HepG2 (cell line): Measurements from ENCODE around the gene CCL24. TPM values are rescaled to one million over a fixed set of nuclear protein-coding genes. Genes with fewer than 3 reads are reported as not detected.
"Not testable (repeated sequence)": the region's sequence is repeated elsewhere in the genome, so short reads cannot be mapped to it uniquely, and the experiment has no call there.

Experiments
- ATAC-seq: fragments of 200-7000 bp; cut with Tn5 transposase; 3 replicates; pipeline ENCODE4 v1.9.1; 2020; ENCODE audit warnings: mild to moderate bottlenecking, moderate library complexity
- BruUV-seq: library from RNA; stranded (reverse); fragments of 400-500 nt; replicated peaks from 2 replicates; lab custom pipeline; 2021; lab: Mats Ljungman, UMichigan
- CTCF ChIA-PET: fragments of 300-600 bp; formaldehyde crosslinking; extraction: SDS; loops from one replicate; lab custom pipeline; 2021; ENCODE audit warnings: low total read pairs, inconsistent platforms, low intra/inter-chr PET ratio; lab: Yijun Ruan, JAX
- POLR2A ChIA-PET: fragments of 350-600 bp; sonication (Branson Sonifier 250); formaldehyde crosslinking; loops from one replicate; lab custom pipeline; 2020; ENCODE audit warnings: antibody characterized with exemption, inconsistent platforms; lab: Yijun Ruan, JAX
- DNase-seq: peaks from one replicate; pipeline ENCODE4 v3.0.0-alpha.2; 2015; ENCODE audit warnings: low spot score
- FAIRE-seq: peaks from 3 replicates; lab custom pipeline; 2011; peaks lifted over from hg19 to GRCh38; lab: Jason Lieb, UNC
- H2AFZ ChIP-seq: one replicate; pipeline ENCODE4 v1.6.1; 2011; ENCODE audit warnings: low read length, inconsistent platforms
- H3K27ac ChIP-seq: fragments of 300-600 bp; 3 replicates; pipeline ENCODE4 v1.8.0; 2011; ENCODE audit warnings: mixed run types, mild to moderate bottlenecking, mixed read lengths, low read length, inconsistent platforms; ENCODE audit not compliant: insufficient read depth; ENCODE audit errors: extremely low read length
- H3K27me3 ChIP-seq, 2 experiments: fragments of 200-600 bp in 1 of 2; 2 replicates in 1 of 2; 3 replicates in 1 of 2; pipeline versions ENCODE4 v1.6.0 to v1.8.0; 2011; ENCODE audit warnings: low read length in 2 of 2, mild to moderate bottlenecking in 2 of 2, moderate library complexity in 2 of 2, inconsistent platforms in 1 of 2; ENCODE audit not compliant: insufficient read depth in 2 of 2, control insufficient read depth in 1 of 2
- H3K36me3 ChIP-seq, 2 experiments: fragments of 200-600 bp in 1 of 2; replicated peaks in 1 of 2; 2 replicates in 1 of 2; 3 replicates in 1 of 2; pipeline versions ENCODE4 v1.5.1 to v1.8.0; 2011; ENCODE audit warnings: low read length in 2 of 2, inconsistent platforms in 1 of 2; ENCODE audit not compliant: insufficient read depth in 2 of 2, control insufficient read depth in 1 of 2
- H3K4me1 ChIP-seq: 2 replicates; pipeline ENCODE4 v1.5.1; 2012; ENCODE audit warnings: low read length, inconsistent platforms; ENCODE audit not compliant: insufficient read depth
- H3K4me2 ChIP-seq: 2 replicates; pipeline ENCODE4 v1.6.0; 2011; ENCODE audit warnings: low read depth, low read length, inconsistent platforms
- H3K4me3 ChIP-seq, 3 experiments: fragments of 200-600 bp in 1 of 3; sonication (generic), shearing (Covaris generic) in 1 of 3; replicated peaks in 1 of 3; 2 replicates each; pipeline ENCODE4 v1.5.1; 2011 to 2016; ENCODE audit warnings: low read length in 3 of 3, inconsistent platforms in 2 of 3, low read depth in 2 of 3, mild to moderate bottlenecking in 2 of 3, control low read depth in 1 of 3, mixed read lengths in 1 of 3; ENCODE audit not compliant: insufficient read depth in 1 of 3
- H3K79me2 ChIP-seq: one replicate; pipeline ENCODE4 v1.6.1; 2011; ENCODE audit warnings: low read length, inconsistent platforms; ENCODE audit not compliant: insufficient read depth
- H3K9ac ChIP-seq: 2 replicates; pipeline ENCODE4 v1.6.0; 2011; ENCODE audit warnings: mild to moderate bottlenecking, low read depth, low read length, inconsistent platforms; ENCODE audit not compliant: insufficient read depth
- H3K9me3 ChIP-seq: 2 replicates; pipeline ENCODE4 v1.5.1; 2012; ENCODE audit warnings: mild to moderate bottlenecking, low read length
- H4K20me1 ChIP-seq: 2 replicates; pipeline ENCODE4 v1.6.0; 2011; ENCODE audit warnings: inconsistent platforms, mild to moderate bottlenecking, low read length, moderate library complexity; ENCODE audit not compliant: insufficient read depth
- ZNF770 ChIP-seq: sonication (generic); formaldehyde crosslinking; IDR thresholded peaks from 2 replicates; pipeline ENCODE4 v1.5.0; 2020; ENCODE audit warnings: mild to moderate bottlenecking, missing genetic modification reagents
- ZNF878 ChIP-seq: sonication (generic); formaldehyde crosslinking; IDR thresholded peaks from 2 replicates; pipeline ENCODE4 v1.8.1; 2023; ENCODE audit warnings: mild to moderate bottlenecking, missing genetic modification reagents, moderate library complexity
- WGBS: methylation state at CpG from one replicate; pipeline ENCODE4 v1.1.6; 2017; ENCODE audit warnings: low lambda C conversion rate; 5-methylcytosine and 5-hydroxymethylcytosine counted together
- in situ Hi-C: cut with HindIII; loops from 2 replicates; pipeline ENCODE4 v1.10.0; 2017; ENCODE audit warnings: low pct_unique_long_range_greater_than_20kb; ENCODE audit not compliant: extremely low pct_ligation_motif_present
- intact Hi-C: fragments of 100-400 bp; cut with micrococcal nuclease; formaldehyde crosslinking; loops from one replicate; pipeline ENCODE4 v1.10.0; 2022; ENCODE audit not compliant: unreplicated experiment
- polyA plus RNA-seq, 8 experiments: library from polyadenylated mRNA; depleted of rRNA in 3 of 8; stranded (reverse) in 7 of 8; unstranded in 1 of 8; fragments of >200 nt; fragmentation: Illumina TruSeq in 4 of 8; extraction: Trizol in 4 of 8; gene quantifications; 2 replicates each; pipeline versions ENCODE4 v1.2.1 to v1.2.3, GENCODE V29; 2011 to 2016; ENCODE audit warnings: low read depth in 4 of 8, missing spikeins in 1 of 8, mixed read lengths in 1 of 8; ENCODE audit not compliant: insufficient read depth in 1 of 8
- total RNA-seq, 5 experiments: library from RNA; depleted of rRNA; stranded (reverse); fragments of >200 nt; fragmentation: Illumina TruSeq; extraction: Trizol; gene quantifications; 2 replicates each; pipeline ENCODE4 v1.2.3, GENCODE V29; 2016; ENCODE audit warnings: low read depth in 1 of 5

CCL24 gene
- total and polyA plus RNA-seq, 2 of the 13 experiments (the other 11 are each of a cell fraction or from before 2014, with no cell fraction given): not detected

GRCh38 chr7:75779035-75779434 is 34.6 kb downstream of the CCL24 start:
- ATAC-seq, CTCF ChIA-PET, DNase-seq, H3K4me1 ChIP-seq, H4K20me1 ChIP-seq, H3K27ac ChIP-seq, H3K4me3 ChIP-seq, H3K36me3 ChIP-seq, H3K4me2 ChIP-seq, BruUV-seq, H3K9ac ChIP-seq, FAIRE-seq, intact Hi-C loops, in situ Hi-C loops, H2AFZ ChIP-seq, POLR2A ChIA-PET, H3K9me3 ChIP-seq, H3K79me2 ChIP-seq: not testable (repeated sequence)
- peaks cover 0 to 12% of the 10 kb centered on the region in 2 experiments; a peak in 2 of 5 replicates for H3K27me3 ChIP-seq
- WGBS: 57% methylated on average over 11 of the region's 11 CpGs

- intact Hi-C loops (no loop called here), in situ Hi-C loops (no loop called here)
- WGBS: 50% methylated on average over 12 of the region's 12 CpGs
- ChIA-PET POLR2A (no interaction called here), CTCF (no interaction called here)
- Histone ChIP-seq H4K20me1 (no peaks in the 10 kb centered on the region), H3K9ac (no peak overlapping the region), H2AFZ (no peak overlapping the region), H3K4me3 (no peak overlapping the region), H3K27me3 (peaks cover 0 to 12% of the 10 kb centered on the region in 2 experiments; a peak in 2 of 5 replicates), H3K4me1 (peaks cover 20% of the 10 kb centered on the region), H3K79me2 (no peaks in the 10 kb centered on the region), H3K4me2 (no peak overlapping the region), H3K27ac (no peak overlapping the region), H3K36me3 (no peaks in the 10 kb centered on the region), H3K9me3 (no peaks in the 10 kb centered on the region)
- ATAC-seq (no peak), FAIRE-seq (no peak), DNase-seq (no peak)
- no peak for TF ChIP-seq ZNF878
- peak; percentile 28; the same call in 1 of the 2 replicates for TF ChIP-seq ZNF770
- BruUV-seq: no TSS peak
Measured at GRCh38 chr7:75776295-75776971, 37.2 kb downstream of the CCL24 start.

- FAIRE-seq, in situ Hi-C loops, H3K4me3 ChIP-seq, intact Hi-C loops, BruUV-seq, H3K27me3 ChIP-seq, H3K4me2 ChIP-seq, POLR2A ChIA-PET, ATAC-seq, H3K9me3 ChIP-seq, H3K27ac ChIP-seq, H3K36me3 ChIP-seq, DNase-seq, H3K79me2 ChIP-seq, H4K20me1 ChIP-seq, CTCF ChIA-PET, H2AFZ ChIP-seq, H3K9ac ChIP-seq: not testable (repeated sequence)
- WGBS: 75% methylated on average over 6 of the region's 6 CpGs
- peaks cover 20% of the 10 kb centered on the region for H3K4me1 ChIP-seq
Measured at GRCh38 chr7:75773958-75774357, 39.6 kb downstream of the CCL24 start.
